A549 (cell line): ENCODE measurements around the gene CDADC1. TPM values are rescaled to one million over a fixed set of nuclear protein-coding genes. Genes with fewer than 3 reads are reported as not detected.

Source experiments
- ATAC-seq, 2 experiments: fragments of 200-7000 bp in 1 of 2; fragments of >200 bp in 1 of 2; cut with Nextera tagmentation in 1 of 2; cut with Tn5 transposase in 1 of 2; 3 replicates each; pipeline versions ENCODE4 v1.8.0 to v1.9.1; 2018 to 2020; ENCODE audit warnings: mild to moderate bottlenecking in 1 of 2, moderate library complexity in 1 of 2
- CTCF ChIA-PET: fragments of 300-600 bp; sonication (Branson Sonifier 250); formaldehyde crosslinking; extraction: SDS; loops from one replicate; lab custom pipeline; 2021; ENCODE audit warnings: antibody characterized with exemption, inconsistent platforms; lab: Yijun Ruan, JAX
- POLR2A ChIA-PET: fragments of 350-600 bp; formaldehyde crosslinking; extraction: SDS; loops from one replicate; lab custom pipeline; 2021; ENCODE audit warnings: antibody characterized with exemption, inconsistent platforms; lab: Yijun Ruan, JAX
- DNase-seq, 2 experiments: peaks; one replicate each; pipeline versions ENCODE4 v3.0.0 to v3.0.0-alpha.2; 2011 to 2016; ENCODE audit warnings: low read depth in 1 of 2, low spot score in 1 of 2
- FAIRE-seq: peaks from 2 replicates; lab custom pipeline; 2011; peaks lifted over from hg19 to GRCh38; lab: Jason Lieb, UNC
- H3K27ac ChIP-seq, 2 experiments: fragments of >200 bp; sonication (Bioruptor Twin); formaldehyde crosslinking; 3 replicates each; pipeline ENCODE4 v1.5.1; 2016 to 2017
- H3K4me1 ChIP-seq: fragments of >200 bp; sonication (Bioruptor Twin); formaldehyde crosslinking; 3 replicates; pipeline ENCODE4 v1.6.1; 2016
- H3K4me2 ChIP-seq: fragments of >200 bp; sonication (Bioruptor Twin); formaldehyde crosslinking; 3 replicates; pipeline ENCODE4 v1.6.1; 2016
- H3K4me3 ChIP-seq: fragments of >200 bp; sonication (Bioruptor Twin); formaldehyde crosslinking; 3 replicates; pipeline ENCODE4 v1.5.1; 2016
- H3K9me3 ChIP-seq: fragments of >200 bp; sonication (Bioruptor Twin); formaldehyde crosslinking; 3 replicates; pipeline ENCODE4 v1.6.1; 2016
- BHLHE40 ChIP-seq: IDR thresholded peaks from 2 replicates; pipeline ENCODE4 v1.6.1; 2012; ENCODE audit warnings: low read depth, low read length, inconsistent platforms
- CBX2 ChIP-seq: fragments of 200-600 bp; sonication (generic); IDR thresholded peaks from 2 replicates; pipeline ENCODE4 v1.6.1; 2016; ENCODE audit warnings: low read depth, mild to moderate bottlenecking, borderline replicate concordance
- CEBPB ChIP-seq, 2 experiments: fragments of >200 bp in 1 of 2; sonication (Bioruptor Twin) in 1 of 2; formaldehyde crosslinking in 1 of 2; IDR thresholded peaks; 2 replicates each; pipeline ENCODE4 v1.6.1; 2012 to 2016
- EHMT2 ChIP-seq: fragments of 200-600 bp; sonication (generic); IDR thresholded peaks from 2 replicates; pipeline ENCODE4 v1.6.1; 2016; ENCODE audit warnings: antibody characterized with exemption, low read depth, mild to moderate bottlenecking, moderate library complexity
- ESRRA ChIP-seq: fragments of 150-350 bp; IDR thresholded peaks from 2 replicates; pipeline ENCODE4 v1.6.1; 2014; ENCODE audit warnings: mild to moderate bottlenecking, low read length, borderline replicate concordance
- FOSB ChIP-seq: fragments of 250-450 bp; sonication (Bioruptor Pico); IDR thresholded peaks from 2 replicates; pipeline ENCODE4 v1.5.0; 2020; ENCODE audit warnings: mild to moderate bottlenecking, moderate library complexity
- FOXS1 ChIP-seq: fragments of 250-450 bp; sonication (Bioruptor Pico); IDR thresholded peaks from 2 replicates; pipeline ENCODE4 v1.5.0; 2020; ENCODE audit warnings: mild to moderate bottlenecking, moderate library complexity
- GATA3 ChIP-seq: IDR thresholded peaks from 2 replicates; pipeline ENCODE4 v1.6.1; 2012; ENCODE audit warnings: borderline replicate concordance
- HEYL ChIP-seq: fragments of 250-450 bp; sonication (Bioruptor Pico); IDR thresholded peaks from 2 replicates; pipeline ENCODE4 v1.8.0; 2021; ENCODE audit warnings: mild to moderate bottlenecking, moderate library complexity
- HOXA7 ChIP-seq: fragments of 250-450 bp; sonication (Bioruptor Pico); IDR thresholded peaks from 2 replicates; pipeline ENCODE4 v1.5.0; 2020; ENCODE audit warnings: mild to moderate bottlenecking, moderate library complexity
- HOXB5 ChIP-seq: fragments of 250-450 bp; sonication (Bioruptor Pico); IDR thresholded peaks from 2 replicates; pipeline ENCODE4 v1.5.0; 2020; ENCODE audit warnings: mild to moderate bottlenecking, moderate library complexity
- JUN ChIP-seq, 2 experiments: fragments of >200 bp; sonication (Bioruptor Twin); formaldehyde crosslinking; IDR thresholded peaks; 2 replicates in 1 of 2; 3 replicates in 1 of 2; pipeline ENCODE4 v1.6.1; 2016 to 2017
- JUNB ChIP-seq: fragments of >200 bp; sonication (Bioruptor Twin); formaldehyde crosslinking; IDR thresholded peaks from 2 replicates; pipeline ENCODE4 v1.6.1; 2016
- KDM5A ChIP-seq: fragments of 200-600 bp; sonication (generic); IDR thresholded peaks from 2 replicates; pipeline ENCODE4 v1.6.1; 2016; ENCODE audit warnings: antibody characterized with exemption, mild to moderate bottlenecking
- MAFK ChIP-seq: fragments of 450-650 bp; IDR thresholded peaks from 2 replicates; pipeline ENCODE4 v1.6.1; 2014; ENCODE audit not compliant: partially characterized antibody
- MAZ ChIP-seq: fragments of 150-350 bp; IDR thresholded peaks from 2 replicates; pipeline ENCODE4 v1.6.1; 2014; ENCODE audit warnings: antibody characterized with exemption, low read depth, low read length, borderline replicate concordance
- MYC ChIP-seq: IDR thresholded peaks from 2 replicates; pipeline ENCODE4 v1.6.1; 2012; ENCODE audit warnings: mild to moderate bottlenecking, inconsistent platforms, low read length, improper control_type of control experiment, borderline replicate concordance
- NPAS2 ChIP-seq: fragments of 250-450 bp; sonication (Bioruptor Pico); IDR thresholded peaks from 2 replicates; pipeline ENCODE4 v1.8.0; 2022; ENCODE audit warnings: mild to moderate bottlenecking, moderate library complexity, borderline replicate concordance
- NR3C1 ChIP-seq: fragments of >200 bp; sonication (Bioruptor Twin); formaldehyde crosslinking; IDR thresholded peaks from 3 replicates; pipeline ENCODE4 v1.6.1; 2017
- PHF8 ChIP-seq: fragments of 200-600 bp; sonication (generic); IDR thresholded peaks from 2 replicates; pipeline ENCODE4 v1.6.1; 2016; ENCODE audit warnings: low read depth, mild to moderate bottlenecking, antibody characterized with exemption, moderate library complexity, borderline replicate concordance
- POLR2A ChIP-seq: IDR thresholded peaks from 2 replicates; pipeline ENCODE4 v1.6.1; 2012; ENCODE audit warnings: mild to moderate bottlenecking, low read length
- RAD21 ChIP-seq, 2 experiments: fragments of >200 bp in 1 of 2; sonication (Bioruptor Twin) in 1 of 2; formaldehyde crosslinking in 1 of 2; IDR thresholded peaks in 1 of 2; conservative IDR thresholded peaks in 1 of 2; 2 replicates in 1 of 2; 3 replicates in 1 of 2; pipeline ENCODE4 v1.6.1; 2012 to 2018; ENCODE audit warnings: inconsistent platforms in 1 of 2
- RARB ChIP-seq: fragments of 250-450 bp; sonication (Bioruptor Pico); IDR thresholded peaks from 2 replicates; pipeline ENCODE4 v1.8.0; 2021; ENCODE audit warnings: mild to moderate bottlenecking, moderate library complexity
- RFX5 ChIP-seq: fragments of 450-650 bp; IDR thresholded peaks from 2 replicates; pipeline ENCODE4 v1.7.1; 2014; ENCODE audit warnings: antibody characterized with exemption, mild to moderate bottlenecking, moderate library complexity
- RNF2 ChIP-seq: fragments of 200-600 bp; sonication (generic); IDR thresholded peaks from 2 replicates; pipeline ENCODE4 v1.6.1; 2016; ENCODE audit warnings: low read depth, mild to moderate bottlenecking, antibody characterized with exemption, moderate library complexity, borderline replicate concordance
- SMC3 ChIP-seq: fragments of >200 bp; sonication (Bioruptor Twin); formaldehyde crosslinking; IDR thresholded peaks from 3 replicates; pipeline ENCODE4 v1.6.1; 2018; ENCODE audit warnings: inconsistent platforms
- TFCP2L1 ChIP-seq: fragments of 250-450 bp; sonication (Bioruptor Pico); IDR thresholded peaks from 2 replicates; pipeline ENCODE4 v1.5.0; 2021; ENCODE audit warnings: mild to moderate bottlenecking
- ZFP36 ChIP-seq: fragments of 450-650 bp; IDR thresholded peaks from 2 replicates; pipeline ENCODE4 v1.6.1; 2014; ENCODE audit warnings: borderline replicate concordance; ENCODE audit not compliant: partially characterized antibody
- ZSCAN20 ChIP-seq: fragments of 250-450 bp; sonication (Bioruptor Pico); IDR thresholded peaks from 2 replicates; pipeline ENCODE4 v1.8.0; 2022; ENCODE audit warnings: mild to moderate bottlenecking, moderate library complexity
- WGBS: methylation state at CpG from one replicate; pipeline ENCODE4 v1.1.6; 2017; ENCODE audit errors: missing lambda C conversion rate; 5-methylcytosine and 5-hydroxymethylcytosine counted together
- polyA plus RNA-seq, 4 experiments: library from polyadenylated mRNA; depleted of rRNA in 3 of 4; stranded (reverse); fragments of >200 nt; fragmentation: RNase III in 1 of 4; extraction: RNeasy Plus Mini Kit Qiagen cat#74134 plus additional on column Dnase treatment in 1 of 4; gene quantifications; 2 replicates in 3 of 4; 3 replicates in 1 of 4; pipeline ENCODE4 v1.2.3, GENCODE V29; 2011 to 2017
- TF ChIP-seq, protein P1 (sequence below): fragments of >200 bp; sonication (Bioruptor Twin); formaldehyde crosslinking; IDR thresholded peaks from 3 replicates; pipeline ENCODE4 v1.6.1; 2016
- TF ChIP-seq, protein P2 (sequence below): fragments of 450-650 bp; IDR thresholded peaks from 2 replicates; pipeline ENCODE4 v1.6.1; 2014; ENCODE audit warnings: antibody characterized with exemption
- TF ChIP-seq, protein P3 (sequence below): fragments of 250-450 bp; sonication (Bioruptor Pico); IDR thresholded peaks from 2 replicates; pipeline ENCODE4 v1.5.0; 2021; ENCODE audit warnings: mild to moderate bottlenecking, moderate library complexity, borderline replicate concordance
- TF ChIP-seq, protein P4 (sequence below): IDR thresholded peaks from 2 replicates; pipeline ENCODE4 v1.6.1; 2012

The CDADC1 gene
- polyA plus RNA-seq, 2 of the 4 experiments (the other 2 are of a cell fraction), result 4.3 to 9.6 TPM

DNA sequence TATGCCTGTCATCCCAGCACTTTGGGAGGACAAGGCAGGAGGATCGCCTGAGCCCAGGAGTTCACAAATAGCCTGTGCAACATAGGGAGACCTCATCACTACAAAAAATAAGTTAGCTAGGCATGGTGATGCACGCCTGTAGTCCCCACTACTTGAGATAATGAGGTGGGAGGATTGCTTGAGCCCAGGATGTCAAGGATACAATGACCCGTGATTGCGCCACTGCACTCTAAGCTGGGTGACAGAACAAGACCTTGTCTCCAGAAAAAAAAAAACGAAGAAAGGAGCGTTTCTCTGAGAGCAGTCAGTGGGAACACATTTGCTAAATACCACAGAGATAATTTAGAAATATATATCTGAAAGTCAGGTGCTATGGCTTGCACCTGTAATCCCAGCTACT, 11.9 kb downstream of the CDADC1 start (continued):
- no peak for TF ChIP-seq FOSB (CRISPR knock-in tag)
- no peak for TF ChIP-seq GATA3
- TF ChIP-seq ESRRA, result no peak
- no peak for TF ChIP-seq JUNB
- TF ChIP-seq RNF2, result no peak

DNA sequence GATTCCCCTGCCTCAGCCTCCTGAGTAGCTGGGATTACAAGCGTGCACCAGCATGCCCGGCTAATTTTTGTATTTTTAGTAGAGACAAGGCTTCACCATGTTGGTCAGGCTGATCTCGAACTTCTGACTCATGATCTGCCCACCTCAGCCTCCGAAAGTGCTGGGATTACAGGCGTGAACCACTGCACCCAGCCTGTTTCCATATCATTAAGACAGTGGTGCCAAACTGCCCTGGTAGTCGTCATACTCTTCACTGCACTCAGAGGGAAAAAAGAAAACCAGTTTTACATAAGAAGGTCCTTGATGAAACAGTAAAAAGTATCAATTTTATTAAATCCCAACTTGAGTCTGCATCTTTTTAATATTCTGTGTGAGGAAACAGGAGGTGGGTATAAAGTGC, 14.9 kb downstream of the CDADC1 start:
- Histone ChIP-seq H3K27ac (no peak overlapping the region), H3K4me1 (no peaks in the 10 kb centered on the region), H3K4me2 (no peak overlapping the region), H3K9me3 (no peaks in the 10 kb centered on the region), H3K4me3 (no peak overlapping the region)
- DNase-seq, result no peak
- POLR2A ChIA-PET, result no interaction called here
- CTCF ChIA-PET, result no interaction called here
- no peak for ATAC-seq
- TF ChIP-seq RARB (no peak), RAD21 (conservative IDR thresholded peaks at IDR 0.05 in 1 of 2, IDR thresholded peaks at IDR 0.05 in 1 of 2) (no peak), ZSCAN20 (no peak), BHLHE40 (no peak), SMC3 (no peak), KDM5A (no peak), CBX2 (no peak), GATA3 (no peak), HOXB5 (no peak), MAFK (no peak), EHMT2 (no peak), NPAS2 (CRISPR knock-in tag) (no peak), TFCP2L1 (no peak), POLR2A (no peak), MAZ (no peak), HOXA7 (no peak)
- TF ChIP-seq, protein P1, sequence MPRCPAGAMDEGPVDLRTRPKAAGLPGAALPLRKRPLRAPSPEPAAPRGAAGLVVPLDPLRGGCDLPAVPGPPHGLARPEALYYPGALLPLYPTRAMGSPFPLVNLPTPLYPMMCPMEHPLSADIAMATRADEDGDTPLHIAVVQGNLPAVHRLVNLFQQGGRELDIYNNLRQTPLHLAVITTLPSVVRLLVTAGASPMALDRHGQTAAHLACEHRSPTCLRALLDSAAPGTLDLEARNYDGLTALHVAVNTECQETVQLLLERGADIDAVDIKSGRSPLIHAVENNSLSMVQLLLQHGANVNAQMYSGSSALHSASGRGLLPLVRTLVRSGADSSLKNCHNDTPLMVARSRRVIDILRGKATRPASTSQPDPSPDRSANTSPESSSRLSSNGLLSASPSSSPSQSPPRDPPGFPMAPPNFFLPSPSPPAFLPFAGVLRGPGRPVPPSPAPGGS, result no peak
- 83% methylated on average over 6 of the region's 6 CpGs for WGBS
- FAIRE-seq, result no peak

DNA sequence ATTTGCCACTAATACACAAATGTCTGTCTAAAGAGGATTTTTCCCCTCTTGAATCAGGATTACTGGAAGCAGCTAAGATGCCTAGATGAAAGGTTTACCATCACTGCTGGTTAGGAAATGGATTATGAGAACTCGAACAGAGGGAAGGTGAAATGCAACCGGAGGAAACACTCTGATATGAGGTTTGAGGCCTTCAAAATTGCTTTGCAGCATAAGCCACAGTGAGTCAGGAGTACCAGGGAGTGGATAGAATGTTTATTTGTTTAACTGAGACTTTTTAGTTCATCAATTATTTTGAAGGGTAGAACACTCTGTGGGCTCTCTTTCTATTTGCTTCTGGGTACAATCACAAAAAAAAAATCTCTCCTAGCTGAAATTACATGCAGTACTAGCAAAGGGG, 18.1 kb downstream of the CDADC1 start:
- TF ChIP-seq CEBPB (IDR thresholded peaks at IDR 0.05), result no peak
- no peak for TF ChIP-seq ZSCAN20
- no peak for TF ChIP-seq ESRRA
- TF ChIP-seq, protein P2, sequence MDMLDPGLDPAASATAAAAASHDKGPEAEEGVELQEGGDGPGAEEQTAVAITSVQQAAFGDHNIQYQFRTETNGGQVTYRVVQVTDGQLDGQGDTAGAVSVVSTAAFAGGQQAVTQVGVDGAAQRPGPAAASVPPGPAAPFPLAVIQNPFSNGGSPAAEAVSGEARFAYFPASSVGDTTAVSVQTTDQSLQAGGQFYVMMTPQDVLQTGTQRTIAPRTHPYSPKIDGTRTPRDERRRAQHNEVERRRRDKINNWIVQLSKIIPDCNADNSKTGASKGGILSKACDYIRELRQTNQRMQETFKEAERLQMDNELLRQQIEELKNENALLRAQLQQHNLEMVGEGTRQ, result no peak
- TF ChIP-seq, protein P3, sequence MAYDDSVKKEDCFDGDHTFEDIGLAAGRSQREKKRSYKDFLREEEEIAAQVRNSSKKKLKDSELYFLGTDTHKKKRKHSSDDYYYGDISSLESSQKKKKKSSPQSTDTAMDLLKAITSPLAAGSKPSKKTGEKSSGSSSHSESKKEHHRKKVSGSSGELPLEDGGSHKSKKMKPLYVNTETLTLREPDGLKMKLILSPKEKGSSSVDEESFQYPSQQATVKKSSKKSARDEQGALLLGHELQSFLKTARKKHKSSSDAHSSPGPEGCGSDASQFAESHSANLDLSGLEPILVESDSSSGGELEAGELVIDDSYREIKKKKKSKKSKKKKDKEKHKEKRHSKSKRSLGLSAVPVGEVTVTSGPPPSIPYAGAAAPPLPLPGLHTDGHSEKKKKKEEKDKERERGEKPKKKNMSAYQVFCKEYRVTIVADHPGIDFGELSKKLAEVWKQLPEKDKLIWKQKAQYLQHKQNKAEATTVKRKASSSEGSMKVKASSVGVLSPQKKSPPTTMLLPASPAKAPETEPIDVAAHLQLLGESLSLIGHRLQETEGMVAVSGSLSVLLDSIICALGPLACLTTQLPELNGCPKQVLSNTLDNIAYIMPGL, result no peak
- TF ChIP-seq NR3C1, result no peak
- TF ChIP-seq RFX5, result no peak
- no peak for TF ChIP-seq FOXS1 (CRISPR knock-in tag)
- no peak for TF ChIP-seq JUN (IDR thresholded peaks at IDR 0.05)
- TF ChIP-seq, protein P4, sequence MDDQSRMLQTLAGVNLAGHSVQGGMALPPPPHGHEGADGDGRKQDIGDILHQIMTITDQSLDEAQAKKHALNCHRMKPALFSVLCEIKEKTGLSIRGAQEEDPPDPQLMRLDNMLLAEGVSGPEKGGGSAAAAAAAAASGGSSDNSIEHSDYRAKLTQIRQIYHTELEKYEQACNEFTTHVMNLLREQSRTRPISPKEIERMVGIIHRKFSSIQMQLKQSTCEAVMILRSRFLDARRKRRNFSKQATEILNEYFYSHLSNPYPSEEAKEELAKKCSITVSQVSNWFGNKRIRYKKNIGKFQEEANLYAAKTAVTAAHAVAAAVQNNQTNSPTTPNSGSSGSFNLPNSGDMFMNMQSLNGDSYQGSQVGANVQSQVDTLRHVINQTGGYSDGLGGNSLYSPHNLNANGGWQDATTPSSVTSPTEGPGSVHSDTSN, result no peak
- no peak for TF ChIP-seq RAD21 (conservative IDR thresholded peaks at IDR 0.05 in 1 of 2, IDR thresholded peaks at IDR 0.05 in 1 of 2)
- no peak for TF ChIP-seq HOXA7
- TF ChIP-seq CBX2, result no peak
- no peak for TF ChIP-seq HEYL (CRISPR knock-in tag)
- TF ChIP-seq MYC, result no peak
- no peak for TF ChIP-seq PHF8
- no peak for TF ChIP-seq RNF2
- no peak for TF ChIP-seq ZFP36
- ATAC-seq, result no peak
- H3K4me3 ChIP-seq, result no peak overlapping the region
- 91% methylated on average over 2 of the region's 2 CpGs for WGBS
- no peak for DNase-seq
- no peaks in the 10 kb centered on the region for H3K4me1 ChIP-seq
- FAIRE-seq, result no peak
- no peak overlapping the region for H3K27ac ChIP-seq
- no peak overlapping the region for H3K4me2 ChIP-seq
- CTCF ChIA-PET, result interaction anchor here (1.3 kb wide), 1 partner anchor 15 kb away, joined by 5 read pairs; no protein-coding TSS in a partner anchor
- no peaks in the 10 kb centered on the region for H3K9me3 ChIP-seq
- POLR2A ChIA-PET, result no interaction called here
